GM12873 (cell line): Measurements from ENCODE around the gene SOHLH1.

ENCODE experiments used
- CTCF ChIP-seq: IDR thresholded peaks from 2 replicates; pipeline ENCODE4 v1.5.1; 2012; ENCODE audit warnings: low read depth, mild to moderate bottlenecking, moderate library complexity, low read length, control low read depth; ENCODE audit not compliant: insufficient read depth; ENCODE audit errors: missing control alignments

The SOHLH1 gene

DNA sequence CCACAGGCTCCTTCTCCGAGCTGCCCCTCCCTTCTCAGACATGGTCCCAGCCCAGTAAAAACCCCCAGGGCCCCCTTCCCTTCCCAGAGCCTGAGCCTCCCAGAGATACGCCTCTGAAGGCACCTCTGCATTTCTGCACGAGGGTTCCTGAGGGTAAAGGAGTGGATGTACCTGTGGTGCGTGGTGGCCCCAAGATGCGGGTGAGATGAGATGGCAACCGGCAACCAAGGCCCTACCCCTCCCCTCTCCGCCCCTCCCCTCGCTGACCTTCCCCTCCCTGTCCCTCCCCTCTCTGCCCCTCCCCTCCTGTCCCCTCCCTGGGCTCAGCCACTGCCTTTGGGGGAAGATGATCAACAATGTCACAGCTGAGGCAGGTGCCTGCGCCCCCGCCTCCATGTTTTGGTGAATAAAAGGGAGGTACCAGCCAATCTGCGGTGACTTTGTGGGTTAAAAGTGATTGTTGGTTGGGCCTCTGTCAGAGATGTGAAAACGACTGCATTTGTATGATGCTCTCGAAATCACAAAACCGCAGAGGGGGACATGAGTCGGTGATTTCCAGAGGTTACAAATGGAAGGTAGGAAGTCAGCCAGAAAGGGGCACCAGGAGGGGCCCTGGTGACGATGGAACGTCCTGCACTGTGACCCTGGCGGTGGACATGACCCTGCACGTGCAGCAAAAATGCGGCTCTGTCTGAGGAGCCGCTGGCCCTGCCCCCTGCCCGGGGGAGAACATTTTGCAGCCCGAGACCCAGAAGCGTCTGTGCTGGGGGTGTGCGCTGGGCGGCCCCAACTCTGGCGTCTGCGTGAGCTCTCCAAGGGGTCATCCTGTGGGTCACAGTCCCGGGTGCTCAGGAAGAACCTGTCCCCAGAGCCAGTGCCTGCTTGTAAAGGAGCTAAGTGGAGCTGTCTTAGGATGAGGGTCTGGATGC, 32.5 kb downstream of the SOHLH1 start:
- no peak for TF ChIP-seq CTCF

GRCh38 chr9:135665795-135666189, 33.5 kb downstream of the SOHLH1 start:
- no peak for TF ChIP-seq CTCF

DNA sequence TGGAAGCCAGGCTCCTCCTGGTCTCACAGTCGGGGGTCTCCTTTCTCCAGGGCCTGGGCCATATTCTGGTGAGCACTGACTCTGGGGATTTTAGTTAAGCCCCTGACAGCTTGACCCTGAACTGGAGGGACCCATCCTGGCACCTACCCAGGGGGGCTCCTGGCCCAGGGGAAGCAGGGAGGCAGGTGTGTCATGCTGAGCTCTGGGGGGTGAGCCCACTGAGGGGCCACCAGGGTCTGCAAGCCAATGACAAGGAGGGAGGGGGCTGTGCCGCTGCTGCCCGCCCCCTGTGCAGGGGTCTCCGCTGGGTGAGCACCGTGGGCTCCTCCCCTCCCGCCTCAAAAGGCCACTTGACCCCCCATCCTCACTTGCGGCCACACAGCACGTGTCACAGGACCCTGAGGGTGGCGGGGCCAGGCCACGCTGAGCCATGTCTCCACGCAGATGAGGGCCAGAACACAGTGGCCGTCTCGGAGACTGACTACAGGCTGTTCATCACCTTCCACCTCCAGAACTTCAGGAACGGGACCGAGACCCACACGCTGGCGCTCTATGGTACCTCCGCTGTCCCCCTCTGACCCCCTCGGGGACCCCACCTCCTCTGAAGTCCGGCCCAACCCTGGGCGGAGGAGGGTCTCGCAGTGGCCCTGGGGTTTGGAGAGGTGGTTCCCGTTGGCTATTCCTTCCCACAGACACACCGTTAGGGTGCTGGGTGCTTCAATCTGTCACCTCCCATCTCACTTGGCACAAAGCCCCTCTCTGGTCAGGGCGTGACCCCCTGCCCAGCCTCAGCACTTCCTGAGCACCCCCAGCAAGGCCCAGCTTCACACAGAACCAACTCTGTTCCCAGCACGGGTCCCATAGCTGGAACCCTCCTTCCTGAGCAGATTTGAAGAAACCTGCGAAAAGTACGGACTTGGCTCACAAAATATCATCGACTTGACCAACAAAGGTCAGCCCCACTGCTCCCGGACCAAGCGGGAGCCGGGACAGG, 34.2 kb downstream of the SOHLH1 start:
- no peak for TF ChIP-seq CTCF

GRCh38 chr9:135664266-135664665, 35.0 kb downstream of the SOHLH1 start:
- no peak for TF ChIP-seq CTCF

DNA sequence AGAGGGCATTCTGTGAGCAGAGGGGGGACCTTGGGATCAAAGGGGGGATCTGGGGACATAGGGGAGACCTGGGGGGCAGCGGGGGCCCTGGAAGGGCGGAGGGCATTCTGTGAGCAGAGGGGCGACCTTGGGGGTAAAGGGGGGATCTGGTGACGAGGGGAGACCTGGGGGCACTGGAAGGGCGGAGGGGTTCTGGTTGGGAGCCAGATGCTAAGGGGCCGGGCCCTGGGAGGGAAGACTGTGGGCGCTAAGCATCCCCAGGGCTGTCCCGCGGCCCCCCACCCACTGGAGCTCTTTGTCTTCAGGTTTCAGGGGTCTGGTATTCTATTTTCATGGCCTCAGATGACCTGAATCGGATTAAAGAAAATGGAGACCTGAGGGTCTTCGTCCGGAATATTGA, 35.4 kb downstream of the SOHLH1 start:
- no peak for TF ChIP-seq CTCF

GRCh38 chr9:135663451-135663770, 35.9 kb downstream of the SOHLH1 start:
- no peak for TF ChIP-seq CTCF
